HG03575 (cell line): ENCODE data around the gene CEP68.

Experiments
- ATAC-seq: cut with Tn5 transposase; IDR thresholded peaks from one replicate; pipeline ENCODE4 v1.9.1; 2021; ENCODE audit not compliant: unreplicated experiment, insufficient number of reproducible peaks, low FRiP score; ENCODE audit errors: extremely low read depth

Gene CEP68

DNA sequence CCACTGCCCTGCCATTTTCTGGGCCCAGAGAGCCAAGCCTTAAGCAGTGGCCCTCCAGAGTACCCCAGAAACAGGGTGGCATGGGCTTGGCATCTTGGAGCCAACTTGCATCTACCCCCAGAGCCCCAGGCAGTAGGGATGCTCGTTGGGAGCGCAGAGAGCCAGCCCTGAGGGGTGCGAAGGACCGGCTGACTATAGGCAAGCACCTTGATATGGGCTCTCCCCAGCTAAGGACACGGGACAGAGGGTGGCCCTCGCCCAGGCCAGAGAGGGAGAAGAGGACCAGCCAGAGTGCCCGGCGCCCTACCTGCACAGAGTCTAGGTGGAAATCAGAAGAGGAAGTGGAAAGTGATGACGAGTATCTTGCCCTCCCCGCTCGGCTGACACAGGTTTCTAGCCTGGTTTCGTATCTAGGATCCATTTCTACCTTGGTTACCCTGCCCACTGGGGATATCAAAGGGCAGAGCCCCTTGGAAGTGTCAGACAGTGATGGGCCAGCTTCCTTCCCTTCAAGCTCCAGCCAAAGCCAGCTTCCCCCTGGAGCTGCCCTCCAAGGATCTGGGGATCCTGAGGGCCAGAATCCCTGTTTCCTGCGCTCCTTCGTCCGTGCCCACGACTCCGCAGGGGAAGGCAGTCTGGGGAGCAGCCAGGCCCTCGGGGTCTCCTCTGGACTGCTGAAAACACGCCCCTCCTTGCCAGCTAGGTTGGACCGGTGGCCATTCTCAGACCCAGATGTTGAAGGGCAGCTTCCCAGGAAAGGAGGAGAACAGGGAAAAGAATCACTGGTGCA is 16.2 kb downstream of the CEP68 start:
- no peak for ATAC-seq

DNA sequence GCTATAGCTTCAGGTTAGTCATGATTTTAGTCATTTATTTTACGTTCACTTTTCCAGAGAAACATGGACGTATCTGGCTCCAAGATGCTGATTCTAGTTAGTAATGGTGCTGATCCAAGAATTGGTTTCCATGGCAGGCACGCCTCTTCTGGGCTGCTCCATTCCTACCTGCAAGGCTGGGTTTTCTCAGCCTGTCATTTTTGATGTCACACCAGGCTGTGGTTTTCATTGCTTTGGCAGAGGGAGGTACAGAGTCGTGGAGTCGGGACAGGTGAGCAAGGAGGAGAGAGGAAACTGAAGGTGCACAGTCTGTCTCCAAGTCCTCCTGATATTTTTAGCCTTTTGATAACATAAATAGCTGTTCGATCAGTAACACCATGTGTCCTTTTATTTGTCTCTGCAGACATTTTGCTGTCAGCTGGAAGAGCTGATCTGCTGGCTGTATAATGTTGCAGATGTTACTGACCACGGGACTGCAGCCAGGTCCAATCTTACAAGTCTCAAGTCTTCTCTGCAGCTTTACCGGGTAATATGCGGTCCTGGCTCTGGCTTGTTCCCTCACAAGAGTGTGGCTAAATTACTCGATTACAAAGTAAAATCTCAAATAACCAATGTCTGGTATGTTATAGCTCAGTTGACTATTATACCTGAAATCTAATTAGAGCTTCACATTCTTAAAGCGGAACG is 17.8 kb downstream of the CEP68 start:
- no peak for ATAC-seq

DNA sequence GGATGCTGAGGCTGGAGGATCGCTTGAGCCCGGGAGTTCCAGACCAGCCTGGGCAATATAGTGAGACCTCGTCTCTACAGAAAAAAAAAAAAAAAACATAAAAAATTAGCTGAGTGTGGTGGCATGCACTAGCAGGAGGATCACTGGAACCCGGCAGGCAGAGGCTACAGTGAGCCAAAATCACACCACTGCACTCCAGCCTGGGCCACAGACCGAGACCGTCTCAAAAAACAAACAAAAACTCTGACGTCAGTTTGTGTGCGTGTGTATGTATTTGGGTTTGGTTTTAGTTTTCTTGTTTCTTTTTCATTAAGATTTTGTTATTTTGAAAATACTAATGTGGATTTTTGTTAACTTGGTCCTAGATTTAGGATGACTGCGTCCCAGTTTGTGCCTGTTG is 19.0 kb downstream of the CEP68 start:
- no peak for ATAC-seq

DNA sequence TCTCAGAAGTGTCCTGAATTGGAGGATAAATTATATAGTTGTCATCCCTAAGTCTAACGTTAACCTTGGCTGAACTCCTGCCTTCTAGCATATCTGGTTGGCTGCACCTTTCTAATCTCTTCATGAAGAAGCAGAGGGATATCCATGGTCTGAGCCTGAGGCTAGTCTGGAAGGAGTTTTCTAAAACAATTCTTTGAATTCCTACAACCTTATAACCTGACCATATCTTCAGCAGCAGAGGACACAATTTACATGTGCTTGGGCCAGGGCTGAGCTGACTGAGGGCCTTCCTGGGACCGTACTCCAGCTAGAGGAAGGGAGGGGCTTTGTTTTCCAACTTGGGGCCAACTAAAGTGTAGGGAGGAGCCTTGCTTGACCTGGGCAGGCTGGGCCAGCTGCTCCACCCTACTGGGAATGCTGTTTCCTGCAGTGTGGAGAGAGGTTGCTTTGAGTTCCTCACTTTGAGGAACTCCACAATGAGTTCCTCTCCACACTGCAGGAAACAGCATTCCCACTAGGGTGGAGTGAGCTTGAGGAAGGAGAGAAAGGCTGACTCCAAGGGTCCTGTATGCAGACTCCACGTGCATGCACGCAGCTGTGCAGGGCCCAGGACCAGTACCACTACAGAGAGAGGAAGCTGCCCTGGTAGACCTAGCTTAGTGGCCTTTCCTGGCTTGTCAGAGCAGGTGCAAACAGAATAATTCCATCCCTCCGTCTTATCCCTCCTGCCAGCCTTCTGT is 19.6 kb downstream of the CEP68 start:
- no peak for ATAC-seq

DNA sequence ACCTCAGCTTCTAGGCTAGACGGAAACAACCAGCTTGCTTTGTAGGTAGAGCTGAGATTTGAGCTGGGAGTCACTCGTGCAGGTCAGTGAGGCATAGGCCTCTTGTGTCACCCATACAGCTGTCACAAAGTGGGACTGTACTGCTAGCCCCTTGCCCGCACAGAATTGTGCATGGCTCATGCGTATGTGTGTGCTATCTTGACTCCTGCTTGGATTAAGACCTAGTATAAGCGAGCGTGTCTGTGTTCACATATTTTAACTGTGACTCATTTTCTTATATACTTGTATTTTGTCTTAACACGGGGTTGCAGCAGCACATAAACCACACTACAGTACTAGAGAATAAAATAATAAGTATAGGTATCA is 20.1 kb downstream of the CEP68 start:
- no peak for ATAC-seq

DNA sequence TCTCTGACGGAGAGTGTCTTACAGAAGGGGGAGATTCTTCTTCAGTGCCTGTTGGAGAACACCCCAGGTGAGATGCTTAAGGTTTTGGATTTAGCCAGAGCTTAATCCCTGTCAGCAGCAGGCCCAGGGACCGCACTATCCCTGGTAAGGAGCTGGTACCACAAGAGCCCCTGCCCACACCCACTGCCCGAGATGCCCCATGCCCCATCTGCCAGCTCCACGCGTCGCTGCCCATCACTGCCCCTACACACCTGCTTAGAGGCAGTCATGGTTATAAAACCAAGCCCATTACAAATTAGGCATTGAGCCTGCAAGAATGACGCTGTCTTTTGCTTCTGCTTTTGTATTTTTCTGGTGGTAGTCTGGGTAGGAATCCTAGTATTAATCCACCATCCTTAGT is 21.7 kb downstream of the CEP68 start:
- no peak for ATAC-seq

DNA sequence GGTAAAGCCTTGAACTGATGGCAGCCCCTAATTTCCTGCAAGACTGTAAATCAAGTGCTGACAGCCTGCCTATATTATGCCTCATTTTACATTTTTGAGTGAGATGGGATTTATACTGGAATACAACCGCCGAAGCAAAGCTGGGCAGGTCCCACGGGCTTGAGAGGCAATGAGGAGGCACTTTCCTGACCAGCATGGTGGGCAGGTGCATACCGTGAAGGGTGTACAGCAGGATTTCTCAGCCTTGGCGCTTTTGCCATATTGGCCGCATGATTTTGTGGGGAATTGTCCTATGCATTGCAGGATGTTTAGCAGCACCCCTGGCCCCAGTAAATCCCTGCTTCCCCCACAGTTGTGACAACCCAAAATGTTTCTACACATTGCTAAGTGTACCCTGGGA is 22.8 kb downstream of the CEP68 start:
- no peak for ATAC-seq

DNA sequence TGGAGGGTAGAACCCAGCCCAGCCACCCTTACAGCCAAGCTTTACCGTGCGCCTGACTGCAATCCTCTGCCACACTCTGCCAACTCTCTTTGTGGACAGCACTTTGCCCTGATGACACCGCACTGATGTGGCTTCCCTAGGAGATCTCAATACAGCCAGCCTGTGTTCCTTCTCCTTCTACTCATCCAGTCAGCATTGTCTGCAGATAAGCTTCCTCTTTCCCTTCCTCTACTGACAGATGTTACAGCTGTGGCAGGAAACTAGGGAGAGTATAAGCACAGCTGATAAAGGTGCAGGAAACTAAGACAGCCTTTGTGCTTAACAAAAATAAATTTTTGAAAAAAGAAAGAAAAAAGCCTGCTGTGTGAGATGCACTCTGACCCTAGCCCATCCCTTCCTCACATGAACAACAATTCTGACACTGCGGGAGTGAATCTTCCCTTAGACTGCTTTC is 25.0 kb downstream of the CEP68 start:
- ATAC-seq, result no peak

DNA sequence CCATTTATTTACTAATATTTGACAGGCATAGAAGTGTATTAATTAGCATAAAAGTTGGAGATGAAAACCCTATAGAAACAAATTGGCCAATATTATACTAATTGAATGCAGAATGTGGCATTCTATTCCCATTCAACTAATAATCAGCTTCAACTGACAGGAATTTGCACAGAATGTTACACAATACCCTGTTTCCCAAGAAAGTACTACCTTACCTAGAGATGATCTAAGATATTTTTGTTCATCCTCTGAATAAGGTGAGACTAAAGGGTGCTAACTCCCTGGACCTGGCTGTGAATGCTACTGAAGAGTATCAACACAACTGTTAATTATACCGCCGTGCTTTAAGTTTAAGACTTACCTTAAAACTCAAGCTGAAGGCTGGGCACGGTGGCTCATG is 28.9 kb downstream of the CEP68 start:
- ATAC-seq, result no peak

DNA sequence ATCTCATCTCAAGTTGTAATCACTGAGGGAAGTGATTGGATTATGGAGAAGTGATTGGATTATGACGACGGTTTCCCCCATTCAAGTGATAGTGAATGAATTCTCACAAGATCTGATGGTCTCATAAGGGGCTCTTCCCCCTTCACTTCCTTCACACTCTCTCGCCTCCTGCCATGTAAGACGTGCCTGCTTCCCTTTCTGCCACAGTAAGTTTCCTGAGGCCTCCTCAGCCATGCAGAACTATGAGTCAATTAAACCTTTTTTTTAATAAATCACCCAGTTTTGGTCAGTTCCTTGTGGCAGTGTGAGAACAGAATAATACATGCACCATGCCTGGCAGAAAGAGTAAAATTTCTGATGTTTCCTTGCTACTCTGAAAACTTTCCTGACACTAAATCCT is 36.6 kb downstream of the CEP68 start:
- ATAC-seq, result no peak

DNA sequence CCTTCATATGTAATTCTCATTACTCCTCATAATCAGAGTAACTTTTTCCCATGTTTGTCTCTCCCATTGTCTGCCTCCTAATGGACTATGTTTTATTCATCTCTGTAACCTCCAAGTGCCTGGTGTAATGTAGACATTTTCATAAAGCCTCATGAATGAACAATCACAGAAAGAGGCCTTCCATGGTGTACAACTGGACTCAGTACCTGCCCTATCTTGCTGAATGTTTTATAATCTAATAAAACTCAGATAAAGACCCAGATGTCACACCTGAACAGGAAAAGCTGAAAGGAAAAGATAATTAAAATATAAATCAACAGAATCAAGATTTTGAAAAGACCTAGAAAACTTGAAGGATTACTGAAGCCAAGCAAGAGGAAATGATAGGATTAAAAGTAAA is 37.0 kb downstream of the CEP68 start:
- ATAC-seq, result no peak

DNA sequence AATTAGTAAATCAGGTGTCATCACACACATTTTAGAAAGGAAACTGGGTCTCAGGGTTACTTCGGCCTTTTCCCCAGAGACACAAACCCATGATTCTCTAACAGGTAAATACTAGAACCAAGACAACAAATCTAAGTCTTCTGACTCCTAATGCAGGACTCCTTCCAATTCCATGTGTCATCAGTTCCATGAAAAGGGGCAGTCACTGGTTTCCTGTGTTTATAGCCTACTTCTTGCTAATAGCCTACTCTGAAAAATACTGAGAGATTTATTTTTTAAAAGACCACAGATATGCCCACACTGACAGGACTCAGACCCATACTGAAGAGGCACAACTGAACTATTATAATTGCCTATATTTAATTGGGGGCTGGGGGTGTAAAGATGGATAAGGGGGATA is 40.7 kb downstream of the CEP68 start:
- no peak for ATAC-seq

DNA sequence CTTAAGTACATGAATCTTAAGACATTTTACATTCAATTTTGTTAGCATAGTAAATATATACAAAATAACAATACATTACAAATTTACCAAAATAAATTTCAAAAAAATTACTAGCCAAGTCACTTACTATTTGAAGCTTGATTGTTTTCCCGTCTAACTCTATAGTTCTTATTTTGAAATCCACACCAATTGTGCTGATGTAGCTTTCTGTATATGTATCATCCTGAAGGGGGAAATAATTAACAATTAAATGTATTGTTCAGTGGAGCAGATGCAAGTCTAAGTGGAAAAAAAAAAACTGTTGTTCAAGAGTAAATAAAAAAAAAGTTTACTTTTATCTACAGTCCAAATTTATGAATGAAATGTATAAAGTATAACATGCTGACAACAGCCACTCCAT is 41.6 kb downstream of the CEP68 start:
- ATAC-seq, result no peak

DNA sequence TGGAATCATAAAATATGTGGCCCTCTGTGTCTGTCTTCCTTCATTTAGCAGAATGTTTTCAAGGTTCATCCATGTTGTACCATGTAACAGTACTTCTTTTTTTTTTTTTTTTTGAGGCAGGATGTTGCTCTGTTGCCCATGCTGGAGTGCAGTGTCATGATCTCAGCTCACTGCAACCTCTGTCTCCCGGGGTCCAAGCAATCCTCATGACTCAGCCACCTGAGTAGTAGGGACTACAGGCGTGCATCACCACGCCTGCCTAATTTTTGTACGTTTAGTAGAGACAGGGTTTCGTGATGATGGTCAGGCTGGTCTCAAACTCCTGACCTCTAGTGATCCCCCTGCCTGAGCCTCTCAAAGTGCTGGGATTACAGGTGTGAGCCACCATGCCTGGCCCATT is 42.5 kb downstream of the CEP68 start:
- ATAC-seq, result no peak

DNA sequence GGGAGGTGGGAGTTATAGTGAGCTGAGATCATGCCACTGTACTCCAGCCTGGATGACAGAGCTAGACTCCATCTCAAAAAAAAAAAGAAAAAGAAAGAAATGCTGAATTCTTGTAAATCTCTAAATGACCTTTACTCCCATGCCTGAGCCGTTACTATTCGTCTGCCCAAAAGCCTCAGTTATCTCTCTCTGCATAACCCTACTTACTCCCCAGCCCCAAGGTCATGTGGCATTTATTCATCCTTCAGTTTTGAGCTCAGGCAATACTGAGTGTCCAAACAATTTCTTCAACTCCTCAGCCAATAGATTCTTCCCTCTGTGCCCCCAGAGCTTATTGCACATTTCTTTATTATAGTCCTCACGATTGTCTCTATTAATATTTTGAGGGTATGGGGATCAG is 44.9 kb downstream of the CEP68 start:
- ATAC-seq, result no peak

DNA sequence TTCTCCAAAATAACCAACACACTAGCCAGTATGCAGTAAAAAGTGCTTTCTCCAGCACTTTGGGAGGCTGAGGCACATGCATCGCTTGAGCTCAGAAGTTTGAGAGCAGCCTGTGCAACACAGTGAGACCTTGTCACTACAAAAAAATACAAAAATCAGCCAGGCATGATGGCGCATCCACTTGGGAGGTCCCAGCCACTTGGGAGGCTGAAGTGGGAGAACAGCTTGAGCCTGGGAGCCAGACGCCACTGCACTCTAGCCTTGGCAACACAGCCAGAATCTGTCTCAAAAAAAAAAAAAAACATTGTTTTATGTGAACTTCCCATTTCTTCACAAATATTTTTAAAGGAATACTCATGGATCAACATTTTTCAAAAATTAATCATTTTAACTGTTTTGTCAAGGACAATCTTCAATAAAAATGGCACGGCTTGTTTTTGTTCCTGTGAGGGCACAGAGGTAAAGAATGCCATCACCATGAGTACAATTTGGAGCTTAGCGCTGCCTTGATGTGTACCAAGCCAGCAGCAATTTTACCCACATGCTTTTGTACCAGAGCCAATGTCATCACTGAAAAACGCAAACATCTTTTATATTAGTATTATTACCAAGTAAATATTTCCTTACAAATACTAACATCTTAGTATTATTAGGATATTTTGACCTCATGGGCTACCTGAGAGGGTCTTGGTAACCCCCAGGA is 46.9 kb downstream of the CEP68 start:
- ATAC-seq, result no peak

DNA sequence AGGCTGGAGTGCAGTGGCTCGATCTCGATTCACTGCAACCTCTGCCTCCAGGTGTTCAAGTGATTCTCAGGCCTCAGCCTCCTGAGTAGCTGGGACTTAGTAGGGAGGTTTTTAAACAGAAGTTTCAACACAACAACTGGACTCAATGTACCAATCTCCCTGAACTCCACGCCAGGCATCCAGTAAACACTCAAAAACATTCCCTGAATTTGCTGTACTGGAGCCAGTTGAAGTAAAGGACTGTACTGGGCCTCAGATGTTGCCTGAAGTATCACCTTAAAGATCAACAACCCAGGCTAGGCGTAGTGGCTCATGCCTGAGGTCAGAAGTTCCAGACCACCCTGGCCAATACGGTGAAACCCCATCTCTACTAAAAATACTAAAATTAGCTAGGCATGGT is 51.3 kb downstream of the CEP68 start:
- ATAC-seq, result no peak

DNA sequence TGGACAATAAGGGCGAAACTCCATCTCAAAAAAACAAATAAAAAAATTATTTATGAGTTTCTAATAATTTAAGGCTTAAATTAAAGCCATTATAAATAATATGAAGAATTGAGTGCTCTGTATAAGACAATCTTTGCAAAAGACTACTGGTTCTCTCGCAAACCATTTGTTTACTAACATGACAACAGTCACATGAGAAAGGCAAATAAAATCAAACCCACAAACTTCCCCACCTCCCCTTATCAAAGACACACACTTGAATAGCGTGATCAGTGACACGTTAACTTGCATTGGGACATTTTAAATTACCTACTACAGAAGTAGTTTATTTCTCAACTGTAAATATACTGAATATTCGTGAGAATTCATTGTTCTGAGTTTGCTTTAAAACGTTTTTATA is 52.6 kb downstream of the CEP68 start:
- ATAC-seq, result no peak

DNA sequence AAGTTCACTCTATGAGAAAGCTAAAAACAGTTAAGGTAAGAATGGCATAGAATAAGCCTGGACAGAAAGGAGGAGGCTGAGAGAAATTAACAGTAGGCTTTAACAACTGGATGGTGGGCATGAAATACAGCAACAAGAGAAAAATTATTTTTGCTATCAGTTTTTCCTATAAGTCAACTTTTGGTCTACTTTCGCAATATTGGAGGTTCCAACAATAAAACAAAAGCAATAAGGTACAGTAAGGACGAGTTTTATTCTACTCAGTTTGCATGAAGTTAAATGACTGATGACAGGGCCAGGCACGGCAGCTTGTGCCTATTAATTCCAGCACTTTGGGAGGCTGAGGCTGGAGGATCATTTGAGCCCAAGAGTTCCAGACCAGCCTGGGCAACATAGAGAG is 56.4 kb downstream of the CEP68 start:
- ATAC-seq, result no peak

DNA sequence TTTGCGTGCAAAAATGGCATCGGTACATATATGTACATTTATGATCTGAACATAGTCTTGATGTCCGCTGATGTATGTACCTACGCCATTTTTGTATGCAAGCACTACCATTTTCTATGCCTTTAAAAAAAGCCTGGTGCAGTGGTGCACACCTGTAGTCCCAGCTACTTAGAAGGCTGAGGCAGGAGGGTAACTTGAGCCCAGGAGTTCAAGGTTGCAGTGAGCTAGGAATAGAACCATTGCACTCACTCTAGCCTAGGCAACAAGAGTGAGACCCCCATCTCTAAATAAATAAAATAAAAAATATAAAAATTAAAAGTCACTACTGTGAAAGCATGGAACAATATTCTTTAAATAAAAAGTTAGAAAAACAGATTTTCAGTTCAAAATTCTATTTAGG is 57.0 kb downstream of the CEP68 start:
- ATAC-seq, result no peak
